ENCODE data around the gene ABHD10. TPM values are rescaled to one million over a fixed set of nuclear protein-coding genes. Genes with fewer than 3 reads are reported as not detected.

ABHD10 gene
- total RNA-seq, 1 experiment from 2014 or later, result 52.4 TPM

- no peaks in the 10 kb centered on the region for H3K9me2 ChIP-seq (replicated peaks; ENCODE audit: insufficient read depth, low read length)
- H3K9ac ChIP-seq (ENCODE audit: low read length), result no peak overlapping the region
- no peaks in the 10 kb centered on the region for H3K27me3 ChIP-seq (ENCODE audit: low read length)
- H2AFZ ChIP-seq (ENCODE audit: low read length), result no peak overlapping the region
- H3K4me3 ChIP-seq (ENCODE audit: low read length), result no peak overlapping the region
- no peaks in the 10 kb centered on the region for H3K4me1 ChIP-seq (ENCODE audit: low read length)
- no peak for DNase-seq
- no peaks in the 10 kb centered on the region for H3K36me3 ChIP-seq (ENCODE audit: insufficient read depth, low read length)
- H3K9me3 ChIP-seq (ENCODE audit: low read length), result no peaks in the 10 kb centered on the region
- H3K79me2 ChIP-seq (ENCODE audit: low read length), result no peaks in the 10 kb centered on the region
- no peak overlapping the region for H3K27ac ChIP-seq (ENCODE audit: low read length)
- no peaks in the 10 kb centered on the region for H4K20me1 ChIP-seq (ENCODE audit: insufficient read depth, low read depth, low read length)
- H3K4me2 ChIP-seq (ENCODE audit: low read depth, low read length, poor library complexity, severe bottlenecking), result no peak overlapping the region
Observed at GRCh38 chr3:111944372-111944771, 34.5 kb upstream of the ABHD10 start.

GRCh38 chr3:111947231-111947630 lies 31.6 kb upstream of the ABHD10 start:
- no peak overlapping the region for H2AFZ ChIP-seq (ENCODE audit: low read length)
- H3K27me3 ChIP-seq (ENCODE audit: low read length), result no peaks in the 10 kb centered on the region
- no peaks in the 10 kb centered on the region for H4K20me1 ChIP-seq (ENCODE audit: insufficient read depth, low read depth, low read length)
- no peaks in the 10 kb centered on the region for H3K4me1 ChIP-seq (ENCODE audit: low read length)
- no peak overlapping the region for H3K9ac ChIP-seq (ENCODE audit: low read length)
- no peaks in the 10 kb centered on the region for H3K9me3 ChIP-seq (ENCODE audit: low read length)
- H3K9me2 ChIP-seq (replicated peaks; ENCODE audit: insufficient read depth, low read length), result no peaks in the 10 kb centered on the region
- no peaks in the 10 kb centered on the region for H3K36me3 ChIP-seq (ENCODE audit: insufficient read depth, low read length)
- no peaks in the 10 kb centered on the region for H3K79me2 ChIP-seq (ENCODE audit: low read length)
- no peak overlapping the region for H3K4me2 ChIP-seq (ENCODE audit: low read depth, low read length, poor library complexity, severe bottlenecking)
- no peak overlapping the region for H3K4me3 ChIP-seq (ENCODE audit: low read length)
- no peak for DNase-seq
- no peak overlapping the region for H3K27ac ChIP-seq (ENCODE audit: low read length)

DNA sequence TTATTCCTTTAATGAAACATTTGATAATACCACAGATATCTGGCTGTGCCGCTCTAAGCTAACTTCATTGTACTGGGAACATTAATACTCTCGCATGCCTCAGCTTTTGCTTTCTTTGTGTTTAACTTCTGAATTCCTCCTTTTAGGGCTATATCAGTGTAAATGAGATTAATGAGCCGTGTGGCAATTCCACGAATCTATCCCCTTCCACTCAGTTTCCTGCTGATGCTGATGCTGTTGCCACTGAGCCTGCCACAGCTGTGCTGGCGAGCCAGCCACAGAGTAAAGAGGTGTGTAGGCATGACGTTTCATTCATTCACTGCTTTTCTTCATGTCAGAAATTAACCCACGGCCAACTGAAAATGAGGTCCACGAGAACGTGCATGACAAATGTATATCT lies 30.0 kb upstream of the ABHD10 start:
- no peaks in the 10 kb centered on the region for H3K36me3 ChIP-seq (ENCODE audit: insufficient read depth, low read length)
- no peak overlapping the region for H3K4me3 ChIP-seq (ENCODE audit: low read length)
- H3K79me2 ChIP-seq (ENCODE audit: low read length), result no peaks in the 10 kb centered on the region
- no peaks in the 10 kb centered on the region for H3K27me3 ChIP-seq (ENCODE audit: low read length)
- H3K4me2 ChIP-seq (ENCODE audit: low read depth, low read length, poor library complexity, severe bottlenecking), result no peak overlapping the region
- H3K27ac ChIP-seq (ENCODE audit: low read length), result no peak overlapping the region
- no peak overlapping the region for H3K9ac ChIP-seq (ENCODE audit: low read length)
- no peak for DNase-seq
- H3K9me3 ChIP-seq (ENCODE audit: low read length), result no peaks in the 10 kb centered on the region
- no peaks in the 10 kb centered on the region for H3K4me1 ChIP-seq (ENCODE audit: low read length)
- no peaks in the 10 kb centered on the region for H3K9me2 ChIP-seq (replicated peaks; ENCODE audit: insufficient read depth, low read length)
- H2AFZ ChIP-seq (ENCODE audit: low read length), result no peak overlapping the region
- H4K20me1 ChIP-seq (ENCODE audit: insufficient read depth, low read depth, low read length), result no peaks in the 10 kb centered on the region

DNA sequence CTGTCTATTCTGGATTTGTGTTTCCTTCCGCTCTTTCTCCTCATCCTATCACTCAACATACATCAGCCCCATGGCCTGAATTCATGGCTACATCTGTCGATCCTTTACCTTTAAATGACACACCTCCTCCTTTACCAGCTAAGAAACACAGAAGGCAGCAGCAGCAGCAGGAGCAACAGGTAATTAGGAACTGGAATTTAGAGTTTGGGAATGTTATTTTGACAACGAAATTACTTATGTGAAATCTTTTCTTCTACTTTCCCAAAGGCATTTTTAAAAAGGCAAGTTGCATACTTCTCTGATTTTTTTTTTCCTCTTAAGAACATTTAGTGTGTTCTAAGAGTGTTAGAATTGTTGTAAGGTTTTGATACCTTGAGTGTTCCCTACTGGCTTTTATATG lies 29.1 kb upstream of the ABHD10 start:
- Histone ChIP-seq H3K4me3 (ENCODE audit: low read length) (no peak overlapping the region), H2AFZ (ENCODE audit: low read length) (no peak overlapping the region), H3K4me2 (ENCODE audit: low read depth, low read length, poor library complexity, severe bottlenecking) (no peak overlapping the region), H3K9me2 (replicated peaks; ENCODE audit: insufficient read depth, low read length) (no peaks in the 10 kb centered on the region), H3K27me3 (ENCODE audit: low read length) (no peaks in the 10 kb centered on the region), H3K36me3 (ENCODE audit: insufficient read depth, low read length) (no peaks in the 10 kb centered on the region), H3K79me2 (ENCODE audit: low read length) (no peaks in the 10 kb centered on the region), H3K9ac (ENCODE audit: low read length) (no peak overlapping the region), H3K27ac (ENCODE audit: low read length) (no peak overlapping the region), H4K20me1 (ENCODE audit: insufficient read depth, low read depth, low read length) (no peaks in the 10 kb centered on the region), H3K9me3 (ENCODE audit: low read length) (no peaks in the 10 kb centered on the region), H3K4me1 (ENCODE audit: low read length) (no peaks in the 10 kb centered on the region)
- no peak for DNase-seq

- no peaks in the 10 kb centered on the region for H4K20me1 ChIP-seq (ENCODE audit: insufficient read depth, low read depth, low read length)
- no peak overlapping the region for H3K9ac ChIP-seq (ENCODE audit: low read length)
- no peak for DNase-seq
- H3K27ac ChIP-seq (ENCODE audit: low read length), result no peak overlapping the region
- H2AFZ ChIP-seq (ENCODE audit: low read length), result no peak overlapping the region
- H3K9me3 ChIP-seq (ENCODE audit: low read length), result no peaks in the 10 kb centered on the region
- H3K36me3 ChIP-seq (ENCODE audit: insufficient read depth, low read length), result no peaks in the 10 kb centered on the region
- no peaks in the 10 kb centered on the region for H3K9me2 ChIP-seq (replicated peaks; ENCODE audit: insufficient read depth, low read length)
- no peaks in the 10 kb centered on the region for H3K27me3 ChIP-seq (ENCODE audit: low read length)
- H3K4me2 ChIP-seq (ENCODE audit: low read depth, low read length, poor library complexity, severe bottlenecking), result no peak overlapping the region
- H3K4me1 ChIP-seq (ENCODE audit: low read length), result no peaks in the 10 kb centered on the region
- no peak overlapping the region for H3K4me3 ChIP-seq (ENCODE audit: low read length)
- no peaks in the 10 kb centered on the region for H3K79me2 ChIP-seq (ENCODE audit: low read length)
Observed at GRCh38 chr3:111951032-111951431, 27.8 kb upstream of the ABHD10 start.

- Histone ChIP-seq H3K4me3 (ENCODE audit: low read length) (no peak overlapping the region), H3K9me2 (replicated peaks; ENCODE audit: insufficient read depth, low read length) (no peaks in the 10 kb centered on the region), H3K4me1 (ENCODE audit: low read length) (no peaks in the 10 kb centered on the region), H3K9me3 (ENCODE audit: low read length) (no peaks in the 10 kb centered on the region), H3K27me3 (ENCODE audit: low read length) (no peaks in the 10 kb centered on the region), H3K36me3 (ENCODE audit: insufficient read depth, low read length) (no peaks in the 10 kb centered on the region), H3K27ac (ENCODE audit: low read length) (no peak overlapping the region), H3K9ac (ENCODE audit: low read length) (no peak overlapping the region), H3K79me2 (ENCODE audit: low read length) (no peaks in the 10 kb centered on the region), H4K20me1 (ENCODE audit: insufficient read depth, low read depth, low read length) (no peaks in the 10 kb centered on the region), H2AFZ (ENCODE audit: low read length) (no peak overlapping the region), H3K4me2 (ENCODE audit: low read depth, low read length, poor library complexity, severe bottlenecking) (no peak overlapping the region)
- DNase-seq, result no peak
Observed at GRCh38 chr3:111952086-111952485, 26.7 kb upstream of the ABHD10 start.

DNA sequence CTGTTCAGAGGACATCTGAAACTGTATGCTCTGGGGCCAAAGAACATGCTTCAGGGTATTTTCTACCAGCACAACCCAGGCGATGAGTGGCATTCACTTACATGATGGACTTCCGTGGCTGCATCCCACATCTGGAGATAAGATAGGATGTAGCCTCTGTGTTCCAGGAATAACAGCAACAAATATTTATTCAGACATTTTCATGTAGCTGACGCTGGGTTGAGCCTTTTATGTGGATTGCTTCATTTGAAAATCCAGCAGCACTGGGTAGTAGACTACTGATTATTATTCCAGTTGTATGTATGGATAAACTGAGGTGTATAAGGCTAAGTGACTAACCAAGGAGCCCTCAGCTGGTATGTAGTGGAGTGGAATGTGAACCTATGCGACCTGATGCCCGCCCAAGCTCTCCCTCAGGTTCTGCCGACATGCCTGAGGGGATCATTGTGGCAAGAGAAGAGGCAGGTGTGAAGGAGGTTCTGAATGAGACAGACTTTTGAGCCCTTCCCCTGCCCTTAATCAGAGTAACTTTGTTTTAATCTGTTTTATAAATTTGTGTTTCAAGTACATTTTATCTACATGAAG lies 25.9 kb upstream of the ABHD10 start:
- Histone ChIP-seq H3K4me2 (ENCODE audit: low read depth, low read length, poor library complexity, severe bottlenecking) (no peak overlapping the region), H3K9ac (ENCODE audit: low read length) (no peak overlapping the region), H3K79me2 (ENCODE audit: low read length) (no peaks in the 10 kb centered on the region), H3K27ac (ENCODE audit: low read length) (no peak overlapping the region), H3K4me3 (ENCODE audit: low read length) (no peak overlapping the region), H3K9me2 (replicated peaks; ENCODE audit: insufficient read depth, low read length) (no peaks in the 10 kb centered on the region), H4K20me1 (ENCODE audit: insufficient read depth, low read depth, low read length) (no peaks in the 10 kb centered on the region), H3K4me1 (ENCODE audit: low read length) (no peaks in the 10 kb centered on the region), H3K9me3 (ENCODE audit: low read length) (no peaks in the 10 kb centered on the region), H2AFZ (ENCODE audit: low read length) (no peak overlapping the region), H3K27me3 (ENCODE audit: low read length) (no peaks in the 10 kb centered on the region), H3K36me3 (ENCODE audit: insufficient read depth, low read length) (no peaks in the 10 kb centered on the region)
- no peak for DNase-seq

GRCh38 chr3:111954228-111954990 lies 24.4 kb upstream of the ABHD10 start:
- no peak overlapping the region for H2AFZ ChIP-seq (ENCODE audit: low read length)
- H3K4me3 ChIP-seq (ENCODE audit: low read length), result no peak overlapping the region
- H3K9ac ChIP-seq (ENCODE audit: low read length), result no peak overlapping the region
- H3K36me3 ChIP-seq (ENCODE audit: insufficient read depth, low read length), result no peaks in the 10 kb centered on the region
- no peaks in the 10 kb centered on the region for H3K27me3 ChIP-seq (ENCODE audit: low read length)
- no peaks in the 10 kb centered on the region for H3K9me2 ChIP-seq (replicated peaks; ENCODE audit: insufficient read depth, low read length)
- no peak for DNase-seq
- H4K20me1 ChIP-seq (ENCODE audit: insufficient read depth, low read depth, low read length), result no peaks in the 10 kb centered on the region
- H3K4me2 ChIP-seq (ENCODE audit: low read depth, low read length, poor library complexity, severe bottlenecking), result no peak overlapping the region
- H3K4me1 ChIP-seq (ENCODE audit: low read length), result no peaks in the 10 kb centered on the region
- H3K79me2 ChIP-seq (ENCODE audit: low read length), result no peaks in the 10 kb centered on the region
- no peak overlapping the region for H3K27ac ChIP-seq (ENCODE audit: low read length)
- no peaks in the 10 kb centered on the region for H3K9me3 ChIP-seq (ENCODE audit: low read length)
